HG02970 (cell line): Measurements from ENCODE around the gene CCM2.

ENCODE experiments used
- ATAC-seq: cut with Tn5 transposase; IDR thresholded peaks from one replicate; pipeline ENCODE4 v1.9.1; 2021; ENCODE audit warnings: mild to moderate bottlenecking, moderate library complexity, moderate number of reproducible peaks; ENCODE audit not compliant: unreplicated experiment, low FRiP score

Gene CCM2

GRCh38 chr7:45000093-45001032, at the start of gene CCM2:
Gene CCM2 (plus strand): TSS chr7:45000201. CDS start chr7:45000334, 133 bp downstream.
- peak; percentile 1 for ATAC-seq

- ATAC-seq = no peak
Observed at GRCh38 chr7:44953156-44953555, 46.8 kb upstream of the CCM2 start.

DNA sequence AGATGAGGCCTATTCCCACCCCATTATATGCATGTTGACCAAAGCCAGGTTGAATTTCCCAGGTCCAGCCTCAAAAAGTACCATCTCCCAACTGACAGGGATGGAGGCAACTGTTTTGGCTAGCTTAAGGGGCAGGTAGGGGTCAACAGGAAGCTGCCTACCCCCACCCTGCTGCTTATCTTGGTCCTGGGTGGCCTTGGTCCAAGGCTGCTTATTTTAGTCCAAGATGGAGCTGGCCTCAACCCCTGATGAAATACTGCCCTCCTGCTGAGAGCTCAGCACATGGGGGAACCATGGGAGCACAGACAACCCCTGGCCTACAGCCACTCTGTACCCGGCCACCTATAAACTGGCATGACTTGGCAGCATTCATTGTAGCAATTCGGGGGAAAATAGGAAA, 44.3 kb upstream of the CCM2 start:
- no peak for ATAC-seq

DNA sequence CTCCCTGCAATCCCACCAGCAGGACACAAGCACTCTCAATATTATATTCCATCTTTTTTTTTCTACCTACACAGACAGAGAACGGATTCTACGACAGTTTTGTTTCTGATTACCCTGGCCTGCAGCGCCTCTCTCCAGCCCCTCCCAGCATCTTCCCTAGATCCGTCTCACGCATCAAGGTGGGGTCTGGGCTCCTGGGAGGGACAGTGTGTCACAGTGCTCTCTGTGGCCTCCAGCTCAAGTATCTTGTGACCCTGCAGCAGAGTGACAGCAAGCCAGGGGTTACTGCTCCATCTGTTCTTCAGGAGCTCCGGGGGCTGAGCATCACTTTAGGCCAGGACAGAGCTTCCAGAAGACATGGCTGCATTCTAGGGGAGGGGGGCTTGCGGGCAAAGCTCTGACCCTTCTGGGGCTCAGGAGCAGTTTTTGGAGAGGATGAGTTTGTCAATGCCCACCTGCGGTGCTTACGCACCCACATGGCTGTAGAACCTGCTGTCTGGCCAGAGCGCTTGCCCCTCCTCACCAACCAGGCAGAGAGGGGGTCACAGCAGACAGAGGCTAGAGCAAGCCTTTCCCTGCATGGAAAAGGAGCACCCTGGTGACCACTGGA, 43.7 kb upstream of the CCM2 start:
- no peak for ATAC-seq

- no peak for ATAC-seq
Observed at GRCh38 chr7:44958645-44959344, 41.2 kb upstream of the CCM2 start.

DNA sequence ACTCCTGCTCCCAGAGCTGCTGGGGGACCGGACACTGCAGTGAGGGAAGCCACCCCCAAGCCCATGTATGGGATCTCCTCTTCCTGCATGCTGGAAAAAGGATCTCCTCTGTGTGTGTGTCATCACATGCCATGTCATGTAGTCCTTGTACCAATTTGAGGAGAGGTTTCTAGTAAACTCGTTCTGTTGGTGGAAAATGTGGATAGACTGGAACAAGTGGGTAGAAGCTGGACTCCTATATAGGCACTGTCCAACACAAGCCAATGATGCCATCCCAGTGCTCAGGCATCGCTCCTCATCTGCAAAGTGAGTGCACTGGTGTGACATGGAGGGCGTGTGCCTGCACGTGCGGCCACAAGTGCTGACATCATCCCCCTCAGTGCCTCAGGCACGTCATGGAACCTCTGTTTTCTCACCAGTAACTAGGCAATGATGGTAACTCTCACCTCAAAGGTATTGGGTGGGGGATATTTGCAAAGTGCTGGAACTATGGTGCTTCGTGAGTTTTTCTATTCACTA, 40.5 kb upstream of the CCM2 start:
- ATAC-seq = no peak

DNA sequence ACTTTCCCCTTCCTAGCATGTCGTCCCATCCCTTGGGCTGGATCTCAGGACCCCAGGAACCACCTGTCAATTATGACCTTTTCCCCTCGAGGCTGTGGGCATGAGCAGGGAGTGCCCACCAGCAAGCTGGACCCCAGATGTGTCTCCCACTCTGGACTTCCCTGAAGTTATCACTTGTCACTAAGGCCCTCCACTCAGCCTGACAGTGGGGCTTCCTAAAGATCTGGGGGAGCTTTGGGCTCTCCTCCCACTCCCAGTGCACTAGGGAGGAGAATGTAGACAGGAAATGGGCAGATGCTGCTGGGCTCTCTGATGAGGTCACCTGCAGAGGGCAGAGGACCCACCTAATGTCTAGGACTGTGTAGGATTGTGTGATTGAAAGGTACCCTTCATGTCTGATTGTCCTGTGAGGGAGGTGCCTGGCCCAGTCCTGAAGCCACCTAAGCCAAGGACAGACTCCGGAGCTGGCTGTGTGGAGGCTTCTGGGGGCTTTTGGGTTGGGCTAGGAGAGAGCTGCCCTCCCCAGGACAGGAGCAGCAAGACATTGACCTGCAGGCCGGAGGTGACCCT, 39.9 kb upstream of the CCM2 start:
- ATAC-seq = no peak

- ATAC-seq = no peak
Observed at GRCh38 chr7:44961844-44962482, 38.0 kb upstream of the CCM2 start.

DNA sequence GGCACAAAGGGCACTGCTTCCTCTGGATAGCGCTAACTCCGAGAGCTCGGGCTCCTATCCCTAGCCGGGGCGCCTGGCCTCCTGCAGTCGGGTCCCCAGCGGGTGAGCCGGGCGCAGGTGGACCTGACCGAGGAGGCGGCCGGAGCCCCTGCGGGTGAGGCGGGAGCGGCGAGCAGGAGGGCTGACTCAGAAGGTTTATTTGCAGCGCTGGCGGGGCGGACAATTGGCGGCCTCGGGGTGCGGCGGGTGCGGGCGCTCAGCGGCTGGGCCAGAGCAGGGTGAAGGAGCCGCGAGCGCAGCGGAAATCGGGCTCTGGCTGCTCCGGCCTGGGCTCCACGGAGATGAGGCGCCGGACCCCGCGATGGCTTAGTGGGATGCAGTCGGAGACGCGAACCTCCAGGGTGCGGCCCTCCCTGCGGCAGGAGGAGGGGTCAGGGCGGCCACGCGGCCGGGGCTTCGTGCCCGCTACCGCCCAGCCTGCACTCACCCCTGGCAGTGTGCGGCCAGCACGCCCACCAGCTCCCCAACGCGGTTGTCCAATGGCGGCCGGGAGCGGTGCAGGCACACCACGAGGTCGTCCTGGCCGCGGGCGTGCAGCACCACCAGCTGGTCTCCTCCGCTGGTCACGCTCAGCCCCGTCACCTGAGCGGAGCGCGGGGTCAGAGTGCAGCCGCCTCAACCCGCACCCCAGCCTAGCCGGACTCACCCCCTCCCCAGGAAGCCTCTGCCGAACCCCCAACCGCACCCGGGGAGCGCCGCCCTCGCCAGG, 37.3 kb upstream of the CCM2 start:
- ATAC-seq = no peak

DNA sequence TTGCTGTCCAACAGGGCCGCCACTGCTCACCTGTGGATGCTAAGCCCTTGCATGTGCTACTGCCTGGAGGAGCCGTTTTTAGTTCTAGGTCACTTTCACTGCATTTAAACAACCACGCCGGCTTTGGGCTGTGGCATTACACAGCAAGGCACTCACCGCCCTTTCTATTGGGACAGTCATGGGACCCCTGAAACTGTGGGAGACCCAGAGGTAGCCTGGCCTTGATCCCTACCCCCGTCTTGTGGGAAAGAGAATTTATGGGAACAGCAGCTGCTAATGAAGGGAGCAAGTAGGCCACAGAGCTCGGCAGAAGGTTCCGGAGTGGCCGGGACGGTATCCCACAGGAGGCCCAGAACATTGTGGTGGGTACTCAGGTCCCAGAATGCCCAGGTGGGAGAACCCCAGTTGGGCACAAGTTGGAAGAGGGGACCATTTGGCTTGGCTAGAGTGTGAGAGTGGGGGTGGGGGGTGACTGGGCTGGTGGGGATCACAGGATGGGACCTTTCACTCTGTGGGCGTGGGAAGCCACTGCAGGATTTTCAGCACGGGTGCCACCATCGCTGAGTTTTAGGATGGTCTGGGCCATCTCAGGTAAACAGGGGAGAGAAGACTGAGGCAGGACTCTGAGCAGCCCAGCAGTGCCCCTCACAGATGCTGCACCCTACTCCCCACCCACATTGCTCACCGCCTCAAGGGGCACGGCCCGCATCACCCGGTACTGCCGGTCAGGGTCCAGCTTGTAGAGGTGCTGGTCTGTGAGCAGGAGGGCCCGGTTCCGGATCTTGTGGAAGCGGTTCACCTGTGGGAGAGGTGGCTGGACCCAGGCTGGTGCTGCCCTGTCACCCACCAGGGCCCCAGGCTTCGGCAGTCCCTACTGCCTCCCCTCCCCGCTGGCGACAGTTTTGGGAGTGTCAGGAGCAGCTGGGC, 36.4 kb upstream of the CCM2 start:
- ATAC-seq = no peak

GRCh38 chr7:44964384-44964830, 35.6 kb upstream of the CCM2 start:
- ATAC-seq = no peak

- ATAC-seq = no peak
Observed at GRCh38 chr7:44964831-44965440, 35.1 kb upstream of the CCM2 start.

DNA sequence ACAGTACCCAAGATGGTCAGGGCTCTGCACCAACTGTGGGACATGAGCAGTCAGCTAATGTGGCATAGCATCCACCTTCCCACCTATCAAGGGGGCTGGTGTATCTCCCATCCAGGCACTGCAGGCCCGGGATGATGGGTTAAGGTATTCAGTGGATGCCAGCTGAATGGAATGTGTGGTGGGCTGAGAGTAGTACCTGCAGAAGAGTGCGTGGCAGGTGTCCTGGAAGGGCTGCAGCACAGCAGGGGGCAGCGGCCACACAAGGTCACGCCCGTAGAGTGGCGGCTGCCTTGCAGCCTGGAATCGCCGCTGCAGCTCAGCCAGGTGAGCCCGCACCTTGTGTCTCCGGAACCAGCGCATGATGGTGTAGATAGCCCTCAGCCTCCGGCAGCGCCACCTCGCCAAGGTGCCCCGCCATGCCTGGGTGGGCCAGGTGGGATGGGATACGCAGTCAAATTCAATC, 34.5 kb upstream of the CCM2 start:
- no peak for ATAC-seq

DNA sequence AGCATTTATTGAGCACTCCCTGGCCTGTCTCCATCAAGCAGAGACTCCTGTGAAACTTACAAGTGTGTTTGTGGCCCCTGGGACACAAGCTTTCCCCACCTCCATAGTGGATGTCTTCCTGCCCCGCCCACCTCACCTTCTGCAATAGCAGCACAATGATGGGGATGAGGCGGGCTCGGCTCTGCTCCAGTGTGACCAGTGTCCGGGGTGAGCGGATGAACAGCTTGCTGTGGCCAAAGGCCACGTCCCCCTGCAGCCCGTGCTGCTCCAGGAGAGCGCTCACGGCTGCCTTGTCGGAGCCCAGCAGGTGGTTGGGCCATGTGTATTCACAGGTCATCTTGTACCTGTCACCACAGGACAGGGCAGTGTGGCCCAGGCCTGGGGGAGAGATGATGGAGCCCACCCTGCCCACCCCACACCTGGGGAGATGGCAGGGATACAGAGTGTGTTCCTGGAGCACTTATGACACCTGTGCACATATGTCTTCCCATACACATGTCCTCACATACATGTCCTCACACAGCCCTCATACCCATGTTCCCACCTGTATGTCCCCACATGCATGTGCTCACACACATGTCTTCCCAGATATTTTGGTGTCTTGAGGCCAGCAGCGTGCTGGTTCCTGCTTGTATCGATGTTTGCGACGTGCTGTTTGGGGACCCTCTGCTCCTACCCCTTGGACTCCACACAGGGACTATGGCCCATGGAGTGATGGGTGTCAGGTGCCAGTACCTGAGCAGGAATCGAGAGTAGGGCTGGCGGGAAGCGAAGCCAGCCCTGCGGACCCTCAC, 33.9 kb upstream of the CCM2 start:
- no peak for ATAC-seq

DNA sequence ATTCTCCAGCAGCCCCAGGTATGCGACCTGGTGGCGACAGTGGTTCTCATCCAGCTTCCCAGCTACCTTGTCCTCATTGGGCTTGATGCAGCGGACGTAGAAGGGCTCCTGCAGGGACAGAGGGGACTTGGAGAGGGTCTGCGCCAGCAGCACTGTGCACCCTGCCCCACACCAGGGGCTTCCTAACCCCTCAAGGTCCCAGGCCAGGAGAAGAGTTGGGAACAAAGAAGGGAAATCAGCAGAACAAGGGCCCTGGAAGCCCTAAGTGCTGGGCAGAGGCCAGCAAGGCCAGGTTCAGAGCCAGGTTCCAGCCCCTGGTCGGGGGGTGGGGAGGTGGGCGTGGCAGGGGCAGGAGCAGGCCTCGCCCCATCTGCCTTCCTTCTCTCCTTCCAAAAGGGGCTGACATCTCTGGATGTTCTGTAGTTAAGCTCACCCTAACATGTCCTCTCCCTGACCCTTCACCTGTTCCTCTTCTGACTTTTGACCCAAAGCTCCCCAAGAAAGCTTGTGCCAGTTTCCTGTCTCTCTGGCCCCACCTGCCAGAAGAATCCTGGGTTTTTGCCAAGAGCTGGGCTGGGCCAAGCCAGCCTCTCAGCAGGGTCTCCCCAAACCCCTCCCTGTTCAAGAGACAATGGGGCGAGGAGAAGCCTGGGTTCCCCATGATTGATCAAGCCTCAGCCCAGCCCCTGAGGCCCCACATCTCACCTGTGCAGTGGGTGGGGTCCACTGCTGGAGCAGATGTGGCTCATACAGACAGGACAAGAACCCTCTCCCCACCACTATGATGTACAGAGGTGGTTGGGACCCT, 33.1 kb upstream of the CCM2 start:
- no peak for ATAC-seq
